GM18861 (cell line): ENCODE data around the gene CHRM5.

Experiments used
- ATAC-seq: cut with Tn5 transposase; IDR thresholded peaks from one replicate; pipeline ENCODE4 v1.9.1; 2021; ENCODE audit not compliant: unreplicated experiment

Gene CHRM5, protein sequence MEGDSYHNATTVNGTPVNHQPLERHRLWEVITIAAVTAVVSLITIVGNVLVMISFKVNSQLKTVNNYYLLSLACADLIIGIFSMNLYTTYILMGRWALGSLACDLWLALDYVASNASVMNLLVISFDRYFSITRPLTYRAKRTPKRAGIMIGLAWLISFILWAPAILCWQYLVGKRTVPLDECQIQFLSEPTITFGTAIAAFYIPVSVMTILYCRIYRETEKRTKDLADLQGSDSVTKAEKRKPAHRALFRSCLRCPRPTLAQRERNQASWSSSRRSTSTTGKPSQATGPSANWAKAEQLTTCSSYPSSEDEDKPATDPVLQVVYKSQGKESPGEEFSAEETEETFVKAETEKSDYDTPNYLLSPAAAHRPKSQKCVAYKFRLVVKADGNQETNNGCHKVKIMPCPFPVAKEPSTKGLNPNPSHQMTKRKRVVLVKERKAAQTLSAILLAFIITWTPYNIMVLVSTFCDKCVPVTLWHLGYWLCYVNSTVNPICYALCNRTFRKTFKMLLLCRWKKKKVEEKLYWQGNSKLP

DNA sequence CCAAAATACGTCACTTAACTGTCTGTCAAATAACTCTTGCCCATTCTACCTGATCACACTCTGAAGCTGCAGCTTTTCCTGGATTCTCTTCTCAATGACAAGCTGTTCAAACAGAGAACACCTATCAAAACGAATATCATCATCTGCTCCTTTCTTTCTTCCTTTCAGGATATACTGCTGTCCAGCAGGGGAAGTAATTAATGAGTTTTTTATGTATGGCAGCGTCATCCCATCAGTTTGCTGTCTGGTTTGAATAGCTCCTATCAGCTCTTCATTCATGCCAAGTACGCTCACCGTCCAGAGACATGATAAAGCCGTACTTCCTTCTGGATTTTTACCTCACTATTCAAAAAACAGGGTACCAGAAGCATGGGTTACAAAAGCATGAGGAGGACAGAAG, at the start of gene CHRM5:
CHRM5 (plus strand) TSS at position 274 of the 400 bp plus-strand sequence. CDS start 94,221 bp downstream, outside the sequence.
- no peak for ATAC-seq

GRCh38 chr15:33923446-33923845, 44.9 kb upstream of the CHRM5 start:
- no peak for ATAC-seq

GRCh38 chr15:33926260-33926659, 42.0 kb upstream of the CHRM5 start:
- no peak for ATAC-seq

- no peak for ATAC-seq
Measured at GRCh38 chr15:33932734-33933133, 35.6 kb upstream of the CHRM5 start.

DNA sequence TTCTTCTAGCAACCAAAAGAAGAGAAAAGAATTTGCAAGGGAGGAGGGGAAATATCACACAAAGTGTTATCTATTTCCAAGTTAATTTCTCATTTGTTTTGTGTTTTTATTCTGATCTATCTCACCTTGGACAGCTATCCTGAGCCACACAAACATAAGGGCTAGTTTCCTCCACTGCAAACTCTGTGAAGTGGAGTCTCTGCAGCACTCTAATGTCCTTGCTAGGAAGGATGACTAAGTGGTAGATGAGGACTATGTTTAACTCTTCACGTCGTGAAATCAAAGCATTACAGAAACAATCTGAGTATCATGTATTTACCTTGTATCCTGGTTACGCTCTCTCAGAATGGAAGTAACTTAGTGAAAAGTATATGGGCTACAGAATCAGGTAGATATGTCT, 33.9 kb upstream of the CHRM5 start:
- no peak for ATAC-seq

DNA sequence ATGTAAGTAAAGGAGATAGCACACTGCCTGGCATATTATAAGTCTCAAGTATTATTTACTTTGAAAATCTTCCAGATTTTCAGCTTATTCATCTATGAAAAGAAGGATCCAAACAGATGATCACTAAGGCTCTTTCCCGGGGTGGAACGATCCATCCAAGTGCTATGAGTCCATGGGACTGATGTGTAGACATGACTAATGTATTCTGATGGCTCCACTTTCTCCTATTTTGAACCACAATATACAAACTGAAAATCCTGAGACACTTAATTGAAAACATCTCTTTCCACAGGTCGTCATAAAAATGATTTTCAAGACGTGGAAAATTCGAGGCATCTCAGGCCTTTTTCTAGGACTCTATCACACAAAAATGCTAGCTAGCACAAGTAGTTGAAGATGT, 33.4 kb upstream of the CHRM5 start:
- no peak for ATAC-seq

- ATAC-seq: peak; percentile 82
Measured at GRCh38 chr15:33941279-33942063, 26.8 kb upstream of the CHRM5 start.

DNA sequence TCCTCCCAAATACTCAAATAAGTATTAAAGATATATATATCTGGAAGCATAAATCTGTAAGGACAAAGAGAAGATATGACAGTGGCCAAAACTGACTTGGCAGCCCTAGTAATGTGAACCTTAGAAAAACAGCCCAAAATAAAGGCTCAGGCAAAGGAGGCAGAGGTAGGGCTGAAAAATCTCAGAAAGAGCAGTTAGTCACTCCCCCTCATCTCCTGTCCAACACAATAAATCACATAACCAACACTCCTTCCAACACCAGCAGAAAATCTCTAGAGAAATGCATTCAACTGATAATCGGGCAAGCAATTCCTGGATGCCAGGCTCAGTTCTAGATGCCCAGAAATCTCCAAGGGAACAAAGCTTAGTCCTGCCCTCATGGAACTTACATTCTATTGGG, 22.1 kb upstream of the CHRM5 start:
- no peak for ATAC-seq

- ATAC-seq: no peak
Measured at GRCh38 chr15:33955945-33956344, 12.4 kb upstream of the CHRM5 start.

DNA sequence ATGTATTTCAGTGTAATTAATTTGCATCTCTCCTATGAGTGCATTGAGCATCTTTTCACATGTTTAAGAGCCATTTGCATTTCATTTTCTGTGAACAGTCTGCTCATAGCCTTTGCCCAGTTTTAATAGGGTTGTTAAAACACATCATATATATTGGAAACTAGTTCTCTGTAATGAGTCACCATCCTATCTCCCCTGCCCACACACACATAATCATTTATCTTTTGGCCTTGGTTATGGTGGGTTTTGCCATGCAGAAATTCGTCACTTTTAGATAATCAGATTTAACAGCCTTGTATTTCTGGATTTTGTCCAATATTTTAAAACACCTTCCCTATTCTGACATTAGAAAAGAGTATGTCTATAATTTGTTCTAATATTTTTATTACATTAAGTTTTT, 11.9 kb upstream of the CHRM5 start:
- no peak for ATAC-seq

GRCh38 chr15:33959844-33960548, 8.3 kb upstream of the CHRM5 start:
- ATAC-seq: no peak

DNA sequence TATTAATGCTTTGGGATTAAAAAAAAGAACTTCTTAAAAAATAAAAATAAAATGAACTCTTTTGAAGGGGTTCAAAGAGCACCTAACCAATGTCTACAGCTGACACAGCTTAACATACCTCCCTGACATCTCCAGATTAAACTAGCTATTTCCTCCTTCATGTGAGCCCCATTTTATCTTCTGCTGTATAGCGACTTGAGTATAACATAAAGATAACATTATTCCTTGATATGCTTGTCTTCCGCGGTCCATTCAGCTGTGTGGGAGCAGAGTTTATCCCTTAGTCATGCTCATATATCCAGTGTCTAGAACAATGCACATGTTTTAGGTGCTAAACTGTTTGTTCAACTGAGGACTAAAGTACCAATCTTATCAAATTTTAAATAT, 7.8 kb upstream of the CHRM5 start:
- no peak for ATAC-seq

- ATAC-seq: peak; percentile 60
Measured at GRCh38 chr15:33963831-33964664, 4.2 kb upstream of the CHRM5 start.

- ATAC-seq: no peak
Measured at GRCh38 chr15:33964665-33965040, 3.6 kb upstream of the CHRM5 start.

GRCh38 chr15:33968821-33969220, 524 bp downstream of the CHRM5 start:
- ATAC-seq: no peak

- ATAC-seq: no peak
Measured at GRCh38 chr15:33971811-33972210, 3.5 kb downstream of the CHRM5 start.

DNA sequence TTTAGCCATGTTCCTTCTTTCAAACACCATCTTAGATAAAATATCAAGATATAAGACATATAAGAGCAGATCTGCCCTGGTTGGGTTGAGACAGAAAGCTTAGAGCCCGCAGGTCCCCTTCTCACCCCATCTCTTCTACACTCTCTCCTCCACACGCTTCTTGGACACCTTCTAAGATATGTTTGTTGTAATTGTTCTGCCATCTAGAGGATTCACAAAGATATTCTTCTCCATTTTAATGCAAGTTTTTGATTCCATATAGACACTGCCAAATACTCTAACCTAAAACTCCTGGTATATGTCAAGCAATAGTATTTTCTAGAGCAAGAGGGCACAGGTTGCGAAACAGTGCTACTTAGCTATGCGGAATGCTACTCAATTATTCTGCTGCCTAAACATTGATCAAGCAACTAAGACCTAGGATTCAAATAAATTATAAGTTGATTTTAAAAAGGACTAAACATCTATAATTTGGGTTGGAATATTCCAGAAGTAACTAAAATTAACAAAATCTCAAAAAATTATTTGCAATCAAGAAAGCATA, 6.8 kb downstream of the CHRM5 start:
- no peak for ATAC-seq

DNA sequence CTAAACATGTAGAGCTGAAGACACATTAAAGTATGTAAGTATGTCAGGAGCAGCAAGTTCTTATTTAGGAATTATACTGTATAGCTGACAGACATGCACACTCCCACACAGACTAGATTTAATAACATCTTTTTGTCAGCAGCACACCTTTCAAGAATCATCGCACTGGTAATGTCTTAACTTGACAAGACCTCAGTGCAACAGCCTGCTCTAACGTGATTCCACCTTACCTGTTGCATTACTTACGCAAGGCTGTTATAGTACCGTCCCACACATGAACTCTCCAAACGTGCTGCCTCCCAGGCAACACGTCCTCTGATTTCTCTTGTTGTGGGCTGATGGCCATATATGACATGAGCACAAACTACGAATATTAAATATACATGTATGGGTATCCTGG, 11.9 kb downstream of the CHRM5 start:
- no peak for ATAC-seq

- ATAC-seq: no peak
Measured at GRCh38 chr15:33982516-33982915, 14.2 kb downstream of the CHRM5 start.

GRCh38 chr15:33985287-33985686, 17.0 kb downstream of the CHRM5 start:
- ATAC-seq: no peak
